Measurements from ENCODE around the gene STEAP1.
"Not testable (repeated sequence)": the region's sequence is repeated elsewhere in the genome, so short reads cannot be mapped to it uniquely, and the experiment has no call there.

Gene STEAP1

DNA sequence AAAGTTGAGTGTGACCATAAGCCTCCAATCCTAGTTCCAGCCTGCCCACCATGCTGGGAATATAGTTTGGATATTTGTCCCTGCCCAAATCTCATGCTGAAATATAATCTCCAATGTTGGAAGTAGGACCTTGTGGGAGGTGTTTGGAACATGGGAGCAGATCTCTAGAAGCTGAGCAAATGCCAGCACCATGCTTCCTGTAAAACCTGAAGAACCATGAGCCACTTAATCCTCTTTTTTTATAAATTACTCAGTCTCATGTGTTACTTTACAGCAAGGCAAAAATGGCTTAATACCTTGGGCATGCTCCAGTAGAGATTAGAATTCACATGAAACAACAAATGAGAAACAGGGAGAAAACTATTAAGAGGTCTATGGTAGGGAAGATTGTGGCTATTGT lies 27.2 kb downstream of the STEAP1 start:
- DNase-seq (ENCODE audit: low read depth in 1 of 2, low spot score in 1 of 2) = no peak
- H3K27ac ChIP-seq (replicated peaks) = no peak overlapping the region

DNA sequence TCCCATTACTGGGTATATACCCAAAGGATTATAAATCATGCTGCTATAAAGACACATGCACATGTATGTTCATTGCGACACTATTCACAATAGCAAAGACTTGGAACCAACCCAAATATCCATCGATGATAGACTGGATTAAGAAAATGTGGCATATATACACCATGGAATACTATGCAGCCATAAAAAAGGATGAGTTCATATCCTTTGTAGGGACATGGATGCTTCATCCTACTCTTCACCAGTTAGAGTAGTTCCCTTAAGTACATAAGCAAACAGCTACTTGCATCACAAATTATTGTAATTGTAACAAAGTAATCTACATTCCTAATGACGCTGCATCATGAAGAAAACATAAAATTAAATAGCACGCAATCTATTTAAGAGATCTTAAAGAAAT lies 32.0 kb downstream of the STEAP1 start:
- not testable (repeated sequence) for H3K27me3 ChIP-seq (ENCODE audit: insufficient read depth, poor library complexity, severe bottlenecking); DNase-seq (ENCODE audit: low read depth in 1 of 2, low spot score in 1 of 2); H3K27ac ChIP-seq (replicated peaks); H3K4me3 ChIP-seq (replicated peaks; ENCODE audit: insufficient read depth, low read length)

More for the DNA sequence above, 27.2 kb downstream of the STEAP1 start:
- Histone ChIP-seq H3K27me3 (ENCODE audit: insufficient read depth, poor library complexity, severe bottlenecking) (peaks cover 2% of the 10 kb centered on the region), H3K4me3 (replicated peaks; ENCODE audit: insufficient read depth, low read length) (no peak overlapping the region)
- TF ChIP-seq GABPA (IDR thresholded peaks at IDR 0.05; ENCODE audit: low read depth) (no peak), SPI1 (IDR thresholded peaks at IDR 0.05; ENCODE audit: borderline replicate concordance, low read depth) (no peak), POLR2AphosphoS5 (IDR thresholded peaks at IDR 0.05; ENCODE audit: low read depth) (no peak)
- TF ChIP-seq, protein P1, sequence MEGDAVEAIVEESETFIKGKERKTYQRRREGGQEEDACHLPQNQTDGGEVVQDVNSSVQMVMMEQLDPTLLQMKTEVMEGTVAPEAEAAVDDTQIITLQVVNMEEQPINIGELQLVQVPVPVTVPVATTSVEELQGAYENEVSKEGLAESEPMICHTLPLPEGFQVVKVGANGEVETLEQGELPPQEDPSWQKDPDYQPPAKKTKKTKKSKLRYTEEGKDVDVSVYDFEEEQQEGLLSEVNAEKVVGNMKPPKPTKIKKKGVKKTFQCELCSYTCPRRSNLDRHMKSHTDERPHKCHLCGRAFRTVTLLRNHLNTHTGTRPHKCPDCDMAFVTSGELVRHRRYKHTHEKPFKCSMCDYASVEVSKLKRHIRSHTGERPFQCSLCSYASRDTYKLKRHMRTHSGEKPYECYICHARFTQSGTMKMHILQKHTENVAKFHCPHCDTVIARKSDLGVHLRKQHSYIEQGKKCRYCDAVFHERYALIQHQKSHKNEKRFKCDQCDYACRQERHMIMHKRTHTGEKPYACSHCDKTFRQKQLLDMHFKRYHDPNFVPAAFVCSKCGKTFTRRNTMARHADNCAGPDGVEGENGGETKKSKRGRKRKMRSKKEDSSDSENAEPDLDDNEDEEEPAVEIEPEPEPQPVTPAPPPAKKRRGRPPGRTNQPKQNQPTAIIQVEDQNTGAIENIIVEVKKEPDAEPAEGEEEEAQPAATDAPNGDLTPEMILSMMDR (IDR thresholded peaks at IDR 0.05; ENCODE audit: insufficient read depth, low read length) = no peak
- TF ChIP-seq, protein P2, sequence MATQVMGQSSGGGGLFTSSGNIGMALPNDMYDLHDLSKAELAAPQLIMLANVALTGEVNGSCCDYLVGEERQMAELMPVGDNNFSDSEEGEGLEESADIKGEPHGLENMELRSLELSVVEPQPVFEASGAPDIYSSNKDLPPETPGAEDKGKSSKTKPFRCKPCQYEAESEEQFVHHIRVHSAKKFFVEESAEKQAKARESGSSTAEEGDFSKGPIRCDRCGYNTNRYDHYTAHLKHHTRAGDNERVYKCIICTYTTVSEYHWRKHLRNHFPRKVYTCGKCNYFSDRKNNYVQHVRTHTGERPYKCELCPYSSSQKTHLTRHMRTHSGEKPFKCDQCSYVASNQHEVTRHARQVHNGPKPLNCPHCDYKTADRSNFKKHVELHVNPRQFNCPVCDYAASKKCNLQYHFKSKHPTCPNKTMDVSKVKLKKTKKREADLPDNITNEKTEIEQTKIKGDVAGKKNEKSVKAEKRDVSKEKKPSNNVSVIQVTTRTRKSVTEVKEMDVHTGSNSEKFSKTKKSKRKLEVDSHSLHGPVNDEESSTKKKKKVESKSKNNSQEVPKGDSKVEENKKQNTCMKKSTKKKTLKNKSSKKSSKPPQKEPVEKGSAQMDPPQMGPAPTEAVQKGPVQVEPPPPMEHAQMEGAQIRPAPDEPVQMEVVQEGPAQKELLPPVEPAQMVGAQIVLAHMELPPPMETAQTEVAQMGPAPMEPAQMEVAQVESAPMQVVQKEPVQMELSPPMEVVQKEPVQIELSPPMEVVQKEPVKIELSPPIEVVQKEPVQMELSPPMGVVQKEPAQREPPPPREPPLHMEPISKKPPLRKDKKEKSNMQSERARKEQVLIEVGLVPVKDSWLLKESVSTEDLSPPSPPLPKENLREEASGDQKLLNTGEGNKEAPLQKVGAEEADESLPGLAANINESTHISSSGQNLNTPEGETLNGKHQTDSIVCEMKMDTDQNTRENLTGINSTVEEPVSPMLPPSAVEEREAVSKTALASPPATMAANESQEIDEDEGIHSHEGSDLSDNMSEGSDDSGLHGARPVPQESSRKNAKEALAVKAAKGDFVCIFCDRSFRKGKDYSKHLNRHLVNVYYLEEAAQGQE (IDR thresholded peaks at IDR 0.05; ENCODE audit: insufficient replicate concordance, low read depth) = no peak

DNA sequence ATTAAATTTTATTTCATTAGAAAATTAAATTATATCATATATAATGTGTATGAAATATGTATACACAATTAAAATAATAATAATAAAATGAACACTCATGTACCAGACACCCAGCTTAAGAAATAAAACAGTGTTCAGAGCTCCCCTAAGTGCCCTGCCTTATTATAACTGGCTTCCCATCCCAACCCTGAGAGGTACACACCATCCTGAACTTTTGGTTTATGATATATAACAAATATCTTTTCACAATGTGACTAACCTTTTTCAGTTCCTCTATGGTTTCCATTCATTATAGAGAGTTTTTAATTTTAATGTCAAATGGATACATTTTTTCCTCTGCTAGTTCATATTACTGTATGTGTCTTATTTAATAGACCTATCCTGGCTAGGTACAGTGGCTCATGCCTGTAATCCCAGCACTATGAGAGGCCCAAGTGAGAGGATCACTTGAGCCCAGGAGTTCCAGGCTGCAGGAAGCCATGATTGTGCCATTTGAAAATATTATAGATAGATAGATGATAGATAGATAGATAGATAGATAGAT lies 33.3 kb downstream of the STEAP1 start:
- H3K27me3 ChIP-seq (ENCODE audit: insufficient read depth, poor library complexity, severe bottlenecking) = no peaks in the 10 kb centered on the region
- no peak for DNase-seq (ENCODE audit: low read depth in 1 of 2, low spot score in 1 of 2)
- TF ChIP-seq SPI1 (IDR thresholded peaks at IDR 0.05; ENCODE audit: borderline replicate concordance, low read depth) = no peak
- H3K4me3 ChIP-seq (replicated peaks; ENCODE audit: insufficient read depth, low read length) = no peak overlapping the region
- H3K27ac ChIP-seq (replicated peaks) = no peak overlapping the region

DNA sequence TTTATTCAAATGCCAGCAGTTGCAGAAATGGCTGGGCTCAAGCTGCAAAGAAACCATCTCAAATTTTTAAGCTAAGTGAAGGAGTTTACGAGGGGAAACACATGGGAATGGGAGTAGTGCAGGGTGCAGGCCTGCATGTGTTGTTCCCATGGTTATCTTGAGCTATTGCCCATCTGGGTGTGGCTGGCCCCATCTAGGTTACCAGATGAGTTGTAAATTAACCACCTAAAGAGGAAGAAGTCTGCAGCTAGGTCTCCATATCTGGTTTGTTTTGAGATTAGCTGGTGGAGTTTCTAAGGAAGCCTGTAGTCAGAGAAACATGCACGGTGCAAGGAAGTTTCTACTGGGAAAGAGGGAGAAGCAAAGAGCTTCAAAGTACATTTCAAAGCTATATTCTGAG lies 34.0 kb downstream of the STEAP1 start:
- H3K27me3 ChIP-seq (ENCODE audit: insufficient read depth, poor library complexity, severe bottlenecking) = no peaks in the 10 kb centered on the region
- no peak overlapping the region for H3K4me3 ChIP-seq (replicated peaks; ENCODE audit: insufficient read depth, low read length)
- TF ChIP-seq SPI1 (IDR thresholded peaks at IDR 0.05; ENCODE audit: borderline replicate concordance, low read depth) (no peak), GABPA (IDR thresholded peaks at IDR 0.05; ENCODE audit: low read depth) (no peak), POLR2AphosphoS5 (IDR thresholded peaks at IDR 0.05; ENCODE audit: low read depth) (no peak)
- TF ChIP-seq, protein P1 (IDR thresholded peaks at IDR 0.05; ENCODE audit: insufficient read depth, low read length) = no peak
- TF ChIP-seq, protein P2 (IDR thresholded peaks at IDR 0.05; ENCODE audit: insufficient replicate concordance, low read depth) = no peak
- DNase-seq (ENCODE audit: low read depth in 1 of 2, low spot score in 1 of 2) = no peak
- H3K27ac ChIP-seq (replicated peaks) = no peak overlapping the region

DNA sequence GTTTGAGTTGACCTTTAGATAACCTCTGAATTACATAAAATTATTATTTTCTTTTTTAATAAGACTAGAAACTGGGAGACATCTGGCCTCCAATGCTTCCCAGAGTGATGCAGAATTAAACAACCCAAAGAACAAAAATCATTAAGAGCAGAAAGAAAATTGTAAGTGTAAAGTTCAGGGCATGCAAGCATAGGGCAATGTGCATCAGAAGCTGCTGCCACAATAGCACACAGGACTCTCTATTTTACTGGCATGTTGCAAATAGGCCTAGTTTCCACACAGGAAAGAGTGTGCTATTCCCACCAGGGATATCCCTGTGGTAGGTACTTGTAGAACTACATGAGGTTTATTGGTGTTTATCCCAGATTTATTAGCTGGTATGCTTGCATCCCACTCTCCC lies 36.7 kb downstream of the STEAP1 start:
- H3K27ac ChIP-seq (replicated peaks) = no peak overlapping the region
- no peaks in the 10 kb centered on the region for H3K27me3 ChIP-seq (ENCODE audit: insufficient read depth, poor library complexity, severe bottlenecking)
- DNase-seq (ENCODE audit: low read depth in 1 of 2, low spot score in 1 of 2) = no peak
- TF ChIP-seq POLR2AphosphoS5 (IDR thresholded peaks at IDR 0.05; ENCODE audit: low read depth) (no peak), SPI1 (IDR thresholded peaks at IDR 0.05; ENCODE audit: borderline replicate concordance, low read depth) (no peak), GABPA (IDR thresholded peaks at IDR 0.05; ENCODE audit: low read depth) (no peak)
- TF ChIP-seq, protein P2 (IDR thresholded peaks at IDR 0.05; ENCODE audit: insufficient replicate concordance, low read depth) = no peak
- TF ChIP-seq, protein P1 (IDR thresholded peaks at IDR 0.05; ENCODE audit: insufficient read depth, low read length) = no peak
- H3K4me3 ChIP-seq (replicated peaks; ENCODE audit: insufficient read depth, low read length) = no peak overlapping the region
